Right lung (tissue), 5 donors: ENCODE data around the gene MRPL47. TPM values are rescaled to one million over a fixed set of nuclear protein-coding genes. Genes with fewer than 3 reads are reported as not detected.

Experiments used
- DNase-seq, 2 donors: peaks; one replicate each; pipeline ENCODE4 v3.0.0-alpha.2; 2013
- polyA plus RNA-seq, 5 donors: library from polyadenylated mRNA; unstranded; fragments of 120-200 nt; gene quantifications; one replicate each; pipeline versions ENCODE4 v1.2.1 to v1.2.3, GENCODE V29; 2013; ENCODE audit warnings: inconsistent platforms in 1 of 5, low replicate concordance in 1 of 5; ENCODE audit not compliant: insufficient read length in 5 of 5, insufficient read depth in 1 of 5

Gene MRPL47
- polyA plus RNA-seq, 5 donors = 41.1 to 62.8 (median 50.3) TPM

- DNase-seq = no peak
These were observed 607 bp downstream of the MRPL47 start for GRCh38 chr3:179603831-179604230.

GRCh38 chr3:179603321-179603720, 1.1 kb downstream of the MRPL47 start:
- no peak for DNase-seq

GRCh38 chr3:179599531-179599930, 4.9 kb downstream of the MRPL47 start:
- DNase-seq = no peak

- DNase-seq = no peak
These were observed 13.1 kb downstream of the MRPL47 start for GRCh38 chr3:179591313-179591712.

DNA sequence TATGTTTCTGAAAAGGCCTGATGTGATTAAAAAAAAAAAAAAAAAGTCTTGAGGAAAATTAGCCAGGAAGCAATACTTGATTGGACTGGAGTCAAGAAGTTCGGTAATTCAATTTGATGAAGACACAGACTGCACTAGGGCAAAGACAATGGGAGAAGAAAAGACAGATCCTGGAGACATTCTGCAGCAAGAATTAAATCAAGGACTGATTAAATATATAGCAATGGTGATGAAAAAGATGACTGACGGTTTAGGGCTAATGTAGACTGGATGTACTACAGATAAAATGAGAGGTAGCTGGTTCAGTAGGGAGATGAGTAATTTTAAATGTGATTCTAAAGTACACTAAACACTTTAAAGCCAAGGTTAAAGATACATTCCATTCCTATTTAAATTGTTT, 13.8 kb downstream of the MRPL47 start:
- DNase-seq = no peak

DNA sequence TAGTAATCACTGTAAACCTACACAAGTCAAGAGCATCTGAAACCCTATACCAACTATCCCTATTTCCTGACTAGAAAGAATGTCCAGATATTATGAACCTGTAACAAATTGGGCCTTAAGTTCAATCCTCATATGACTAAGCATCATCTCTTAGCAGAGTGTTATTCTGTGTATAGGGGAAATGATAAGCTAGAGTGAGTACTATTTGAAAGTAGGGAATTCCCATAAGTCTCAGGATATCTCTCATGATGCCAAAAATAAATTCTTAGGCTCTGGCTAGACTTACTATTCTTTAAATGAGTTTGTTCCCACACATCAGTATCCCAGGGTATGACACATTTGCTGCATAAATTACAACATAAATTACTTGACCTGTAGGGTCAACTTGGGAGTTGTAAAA, 15.3 kb downstream of the MRPL47 start:
- DNase-seq = no peak

DNA sequence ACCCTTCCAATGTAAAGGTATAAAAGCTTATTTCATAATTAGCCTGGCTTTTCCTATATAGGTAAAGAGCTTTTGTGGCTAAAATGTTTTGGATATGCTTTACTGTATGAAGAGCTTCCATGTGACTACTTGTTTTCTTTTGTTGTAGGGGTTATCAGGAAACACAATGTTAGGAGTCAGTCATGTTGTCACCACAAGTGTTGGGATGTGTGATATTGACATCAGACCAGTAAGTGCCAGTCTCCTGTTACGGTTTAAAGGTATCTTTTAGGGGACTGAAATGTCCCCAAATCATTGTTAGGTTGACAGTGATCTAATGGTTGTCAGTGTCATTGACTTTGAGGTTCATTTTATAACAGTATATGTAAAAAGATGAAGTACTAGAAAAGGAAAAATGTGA, 23.4 kb downstream of the MRPL47 start:
- DNase-seq = no peak

DNA sequence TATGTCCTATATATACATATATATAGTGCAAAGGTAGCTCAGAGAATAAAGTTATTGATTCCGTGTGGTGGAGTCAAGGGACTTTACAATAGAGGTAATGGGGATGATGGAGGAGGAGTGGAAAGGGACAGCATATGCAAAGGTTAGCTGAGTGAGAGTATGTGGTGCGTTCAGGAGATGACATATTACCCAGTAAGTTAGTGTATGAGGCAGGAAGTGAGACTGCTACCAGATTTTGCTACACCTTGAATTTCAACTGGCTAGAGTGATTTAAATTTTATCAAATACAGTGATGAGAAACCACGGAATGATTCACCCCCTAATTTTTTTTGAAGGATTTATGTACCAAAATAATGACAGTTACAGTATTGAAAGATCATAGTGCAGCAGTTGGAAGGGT, 38.9 kb downstream of the MRPL47 start:
- no peak for DNase-seq

- DNase-seq = peak in 1 of 2 donors; percentile 58
These were observed 41.1 kb downstream of the MRPL47 start for GRCh38 chr3:179563271-179563783.

DNA sequence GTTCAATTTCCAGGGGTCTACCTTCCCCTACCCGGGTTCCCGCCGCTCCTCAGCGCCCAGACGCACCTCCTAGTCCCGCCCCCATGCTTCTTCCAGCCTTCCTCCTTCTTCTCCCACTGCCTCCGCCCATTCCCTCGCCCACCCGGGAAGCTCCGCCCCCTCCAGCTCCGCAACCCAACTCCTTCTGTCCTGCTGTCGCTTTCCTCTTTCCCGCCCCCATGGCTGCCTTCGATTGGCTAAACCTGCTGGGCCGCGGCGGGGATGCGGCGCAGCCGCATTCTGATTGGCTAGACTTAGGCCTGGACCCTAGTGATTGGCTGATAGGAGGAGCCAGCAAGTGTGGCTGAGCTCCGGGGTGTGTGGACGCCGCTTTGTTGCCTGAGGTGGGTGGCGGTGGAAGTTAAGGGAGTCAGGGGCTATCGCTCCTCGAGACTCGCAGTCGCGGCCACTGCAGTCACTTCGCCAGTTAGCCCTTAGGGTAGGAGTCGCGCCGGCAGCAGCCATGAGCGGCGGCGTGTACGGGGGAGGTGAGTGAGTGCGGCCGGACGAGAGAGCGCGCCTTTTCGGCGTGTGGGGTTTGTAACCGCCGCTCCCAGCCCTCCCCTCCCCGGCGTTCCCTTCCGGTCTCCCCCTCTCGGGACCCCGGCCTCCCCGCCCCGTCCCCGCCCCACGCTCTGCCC, 41.7 kb downstream of the MRPL47 start, which contains the start of gene ACTL6A:
TSS of gene ACTL6A (plus strand) at position 336 of the 680 bp plus-strand sequence. CDS start at position 503, 167 bp downstream.
- DNase-seq = peak; percentile 99

- no peak for DNase-seq
These were observed 43.6 kb downstream of the MRPL47 start for GRCh38 chr3:179560791-179561190.

- DNase-seq = peak; percentile 41 to 60
These were observed 45.6 kb downstream of the MRPL47 start for GRCh38 chr3:179558742-179559364.

GRCh38 chr3:179551349-179552105, 52.9 kb downstream of the MRPL47 start:
- DNase-seq = peak; percentile 18 to 25

DNA sequence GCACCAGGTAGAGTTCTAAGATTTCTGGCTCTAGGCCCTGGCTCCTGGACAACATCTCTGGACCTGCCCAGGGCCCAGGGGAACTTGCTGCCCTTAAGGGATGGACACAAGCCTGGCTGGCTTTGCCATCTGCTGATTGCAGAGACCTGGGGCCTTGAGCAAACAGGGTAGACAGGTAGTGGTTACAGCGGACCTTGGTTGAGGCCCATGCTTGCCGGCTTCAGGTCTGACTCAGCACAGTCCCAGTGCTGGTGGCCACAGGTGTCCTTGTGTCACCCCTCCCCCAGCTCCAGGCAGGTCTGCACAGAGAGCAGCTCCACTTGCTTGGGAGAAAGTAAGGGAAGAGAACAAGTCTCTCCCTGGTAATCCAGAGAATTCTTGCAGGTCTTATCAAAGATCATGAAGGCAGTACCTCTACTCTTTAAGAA, 57.6 kb downstream of the MRPL47 start:
- DNase-seq = no peak

GRCh38 chr3:179544981-179545645, 59.3 kb downstream of the MRPL47 start:
- no peak for DNase-seq

DNA sequence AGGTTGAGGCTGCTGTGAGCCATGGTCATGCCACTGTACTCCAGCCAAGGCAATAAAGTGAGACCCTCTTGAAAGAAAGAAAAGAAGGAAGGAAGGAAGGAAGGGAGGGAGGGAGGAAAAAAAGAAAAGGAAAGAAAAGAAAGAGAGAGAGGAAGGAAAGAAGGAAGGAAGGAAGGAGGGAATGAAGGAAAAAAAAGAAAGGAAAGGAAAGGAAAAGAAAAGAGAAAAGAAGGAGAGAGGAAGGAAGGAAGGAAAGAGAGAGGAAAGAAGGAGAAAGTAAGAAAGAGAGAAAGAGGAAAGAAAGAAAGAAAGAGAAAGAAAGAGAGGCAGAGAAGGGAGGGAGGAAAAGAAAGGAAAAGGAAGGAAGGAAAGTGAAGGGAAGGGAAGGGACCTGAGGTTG, 62.1 kb downstream of the MRPL47 start:
- DNase-seq = no peak

- no peak for DNase-seq
These were observed 62.8 kb downstream of the MRPL47 start for GRCh38 chr3:179541596-179541995.

DNA sequence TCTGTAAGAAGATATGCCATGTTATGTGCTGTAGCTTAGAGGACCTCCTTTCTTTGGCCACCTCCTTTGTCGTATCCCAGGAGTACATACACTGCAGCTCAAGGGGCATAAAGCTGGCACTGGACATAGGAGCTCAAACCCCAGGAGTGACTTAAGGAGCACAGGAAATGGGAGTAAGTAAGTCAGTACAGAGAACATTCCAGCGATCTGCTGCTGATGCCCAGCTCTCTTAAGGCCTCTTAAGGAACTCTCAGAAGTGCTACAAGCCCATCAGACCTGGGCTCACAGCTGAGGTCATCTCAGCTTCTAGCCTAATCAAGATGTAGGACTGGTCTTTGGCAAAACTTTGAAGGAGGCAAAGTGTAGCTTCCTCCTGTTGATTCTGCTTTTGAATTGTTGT, 63.3 kb downstream of the MRPL47 start:
- no peak for DNase-seq
